ENCODE results near the gene PPP2R2C. TPM values are rescaled to one million over a fixed set of nuclear protein-coding genes. Genes with fewer than 3 reads are reported as not detected.

Gene PPP2R2C
- total RNA-seq, 1 experiment from 2014 or later, result 8.1 TPM

- WGBS (ENCODE audit: extremely low coverage, insufficient read length, low lambda C conversion rate), result no CpG with 5 or more reads among the region's 8 CpGs
Measured at GRCh38 chr4:6270636-6271121, 201.7 kb downstream of the PPP2R2C start.

More at GRCh38 chr4:6270636-6271121, 201.7 kb downstream of the PPP2R2C start:
- H2AFZ ChIP-seq (ENCODE audit: low read length), result no peak overlapping the region
- no peak overlapping the region for H3K23ac ChIP-seq (ENCODE audit: insufficient read length, low read depth, low read length)
- Mint-ChIP-seq H3K4me1 (peaks cover 33 to 46% of the 10 kb centered on the region in 2 experiments), H3K9me3 (no peaks in the 10 kb centered on the region), H3K27me3 (ENCODE audit: low read depth) (peaks cover 9% of the 10 kb centered on the region), H3K36me3 (ENCODE audit: insufficient read depth in 1 of 3, low read depth in 3 of 3) (no peaks in the 10 kb centered on the region; a peak in 1 of 7 replicates), H3K27ac (0 out of 7 replicates have a peak overlapping the region, but pooled peaks of 1 of the 3 experiments have one; percentile 55), H3K4me3 (peak overlapping the region; percentile 74 to 89)
- H2BK20ac ChIP-seq (ENCODE audit: low read depth, low read length, poor library complexity, severe bottlenecking), result no peak overlapping the region
- H3K14ac ChIP-seq (ENCODE audit: insufficient read depth, low read length), result no peak overlapping the region
- no peaks in the 10 kb centered on the region for H3K79me1 ChIP-seq (ENCODE audit: insufficient read depth, low read depth, low read length, poor library complexity, severe bottlenecking)
- H3K56ac ChIP-seq (ENCODE audit: insufficient read length, low read depth, low read length), result no peak overlapping the region
- DNase-seq, result no peak
- no peak overlapping the region for H4K91ac ChIP-seq (ENCODE audit: insufficient read length, low read depth, low read length)
- no peaks in the 10 kb centered on the region for H3K27me3 ChIP-seq (ENCODE audit: insufficient read depth, low read length)
- H3K4ac ChIP-seq (ENCODE audit: low read depth, low read length), result no peak overlapping the region
- H3K9ac ChIP-seq (ENCODE audit: extremely low read depth, insufficient read length, low read length), result no peak overlapping the region
- no peak overlapping the region for H3T11ph ChIP-seq (ENCODE audit: low read length)
- TF ChIP-seq CTCF (conservative IDR thresholded peaks at IDR 0.05), result no peak
- H4K8ac ChIP-seq (replicated peaks; ENCODE audit: insufficient read length, low read depth, low read length), result no peak overlapping the region
- H3K23me2 ChIP-seq (ENCODE audit: insufficient read length, low read depth, low read length, poor library complexity, severe bottlenecking), result no peaks in the 10 kb centered on the region
- no peak overlapping the region for H3K18ac ChIP-seq (ENCODE audit: insufficient read length, low read depth, low read length)
- H3K4me1 ChIP-seq (ENCODE audit: insufficient read depth, low read length), result no peaks in the 10 kb centered on the region; the same call in 1 of the 2 replicates
- no peak overlapping the region for H2BK15ac ChIP-seq (ENCODE audit: low read depth, low read length)
- no peaks in the 10 kb centered on the region for H3K79me2 ChIP-seq (ENCODE audit: insufficient read depth, low read length)
- no peak overlapping the region for H2BK120ac ChIP-seq (ENCODE audit: low read depth, low read length, poor library complexity, severe bottlenecking)
- no peak overlapping the region for H4K5ac ChIP-seq (ENCODE audit: insufficient read length, low read depth, low read length)
- no peak overlapping the region for H3K27ac ChIP-seq (ENCODE audit: insufficient read length, low read depth, low read length)
- H3K9me3 ChIP-seq (ENCODE audit: control insufficient read depth, low read depth, low read length), result no peaks in the 10 kb centered on the region
- H2AK5ac ChIP-seq (ENCODE audit: insufficient read length, low read length), result no peak overlapping the region
- H3K4me2 ChIP-seq (ENCODE audit: insufficient read depth, insufficient read length, low read length), result peak overlapping the region; percentile 47
- no peak overlapping the region for H2BK12ac ChIP-seq (ENCODE audit: insufficient read length, low read depth, low read length)
- H2BK5ac ChIP-seq (ENCODE audit: insufficient read length, low read length), result no peak overlapping the region
- peaks cover 3% of the 10 kb centered on the region for H4K20me1 ChIP-seq (ENCODE audit: control insufficient read depth, insufficient read depth, insufficient read length)

Other genes with a start within 250 kb of the PPP2R2C start
- gene WFS1, start 202.8 kb downstream of the PPP2R2C start, total RNA-seq (2021), result 17.5 and 18.9 TPM in 2 replicates
- gene MAN2B2, start 102.6 kb upstream of the PPP2R2C start, total RNA-seq (2021), result 5.8 and 5.9 TPM in 2 replicates
- gene MRFAP1, start 168.1 kb upstream of the PPP2R2C start, total RNA-seq (2021), result 328 and 329 TPM in 2 replicates
- gene S100P, start 221.3 kb upstream of the PPP2R2C start, total RNA-seq (2021), result not detected in 2 replicates
- 57.7 and 60.3 TPM in 2 replicates for gene MRFAP1L1, start 237.3 kb upstream of the PPP2R2C start, total RNA-seq (2021)
- gene BLOC1S4, start 243.6 kb upstream of the PPP2R2C start, total RNA-seq (2021), result 14.3 and 14.9 TPM in 2 replicates

Measured in H9 (cell line).